Liver (tissue), 3 donors: ENCODE measurements around the gene ALKBH4.

Experiments used
- GABPA ChIP-seq, 2 donors: IDR thresholded peaks in 1 of 2; conservative IDR thresholded peaks in 1 of 2; 2 replicates each; pipeline ENCODE4 v1.6.1; 2016; ENCODE audit warnings: antibody characterized with exemption in 2 of 2, mild to moderate bottlenecking in 1 of 2, moderate library complexity in 1 of 2
- HNF4A ChIP-seq, 2 donors: conservative IDR thresholded peaks; 2 replicates each; pipeline ENCODE4 v1.6.1; 2016; ENCODE audit warnings: antibody characterized with exemption in 2 of 2, mild to moderate bottlenecking in 2 of 2
- HNF4G ChIP-seq: IDR thresholded peaks from 2 replicates; pipeline ENCODE4 v1.6.1; 2016; ENCODE audit warnings: antibody characterized with exemption
- RAD21 ChIP-seq, 2 donors: IDR thresholded peaks; 2 replicates each; pipeline ENCODE4 v1.6.1; 2016; ENCODE audit warnings: antibody characterized with exemption in 2 of 2, mild to moderate bottlenecking in 2 of 2
- REST ChIP-seq: IDR thresholded peaks from 2 replicates; pipeline ENCODE4 v1.6.1; 2016; ENCODE audit warnings: antibody characterized with exemption, mild to moderate bottlenecking
- RXRA ChIP-seq, 2 donors: IDR thresholded peaks; 2 replicates each; pipeline ENCODE4 v1.6.1; 2017 to 2018; ENCODE audit warnings: antibody characterized with exemption in 2 of 2, mild to moderate bottlenecking in 1 of 2
- TAF1 ChIP-seq: conservative IDR thresholded peaks from 2 replicates; pipeline ENCODE4 v1.6.1; 2016; ENCODE audit warnings: antibody characterized with exemption, mild to moderate bottlenecking
- YY1 ChIP-seq: IDR thresholded peaks from 2 replicates; pipeline ENCODE4 v1.6.1; 2016; ENCODE audit warnings: antibody characterized with exemption, mild to moderate bottlenecking
- ZBTB33 ChIP-seq: IDR thresholded peaks from 2 replicates; pipeline ENCODE4 v1.6.1; 2016; ENCODE audit warnings: antibody characterized with exemption
- TF ChIP-seq, protein P1 (sequence below): fragments of 150-350 bp; IDR thresholded peaks from 2 replicates; pipeline ENCODE4 v1.5.1; 2017; ENCODE audit warnings: improper control_type of control experiment, low read depth, low read length; ENCODE audit not compliant: missing input control
- TF ChIP-seq, protein P2 (sequence below): IDR thresholded peaks from 2 replicates; pipeline ENCODE4 v1.6.1; 2016; ENCODE audit warnings: antibody characterized with exemption
- TF ChIP-seq, protein P3 (sequence below): IDR thresholded peaks from 2 replicates; pipeline ENCODE4 v1.6.1; 2016; ENCODE audit warnings: antibody characterized with exemption
- donor health status: healthy.
- donor health status: healthy.

DNA sequence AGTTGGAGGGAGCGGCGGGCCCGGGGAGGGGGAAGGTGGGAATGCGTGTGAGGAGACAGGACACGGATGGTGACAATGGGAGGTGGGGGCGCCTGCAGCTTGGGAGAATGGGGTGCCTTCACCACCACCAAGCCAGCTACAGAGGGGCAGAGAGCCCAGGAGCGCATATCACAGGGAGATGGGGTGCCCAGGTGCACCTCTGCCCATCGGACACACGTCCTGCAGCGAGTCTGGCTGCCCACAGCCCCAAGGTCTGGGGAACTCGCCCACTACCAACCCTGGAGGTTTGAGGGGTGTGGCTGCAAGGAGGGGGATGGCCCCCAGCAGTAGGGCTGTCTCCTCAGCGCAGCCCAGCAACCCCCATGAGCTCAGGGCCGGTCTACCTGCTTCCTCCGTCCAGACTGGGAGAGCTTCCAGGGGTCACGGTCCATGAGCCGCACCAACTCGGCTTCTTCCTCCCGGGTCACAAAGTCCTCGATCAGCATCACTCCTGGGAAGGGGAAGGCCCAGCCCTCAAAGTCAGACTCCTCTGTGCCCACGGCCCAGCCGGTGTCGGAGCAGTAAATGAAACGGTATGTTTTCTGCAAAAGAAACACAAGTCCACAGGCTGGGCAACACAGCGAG lies 5.3 kb downstream of the ALKBH4 start:
- TF ChIP-seq, protein P1, sequence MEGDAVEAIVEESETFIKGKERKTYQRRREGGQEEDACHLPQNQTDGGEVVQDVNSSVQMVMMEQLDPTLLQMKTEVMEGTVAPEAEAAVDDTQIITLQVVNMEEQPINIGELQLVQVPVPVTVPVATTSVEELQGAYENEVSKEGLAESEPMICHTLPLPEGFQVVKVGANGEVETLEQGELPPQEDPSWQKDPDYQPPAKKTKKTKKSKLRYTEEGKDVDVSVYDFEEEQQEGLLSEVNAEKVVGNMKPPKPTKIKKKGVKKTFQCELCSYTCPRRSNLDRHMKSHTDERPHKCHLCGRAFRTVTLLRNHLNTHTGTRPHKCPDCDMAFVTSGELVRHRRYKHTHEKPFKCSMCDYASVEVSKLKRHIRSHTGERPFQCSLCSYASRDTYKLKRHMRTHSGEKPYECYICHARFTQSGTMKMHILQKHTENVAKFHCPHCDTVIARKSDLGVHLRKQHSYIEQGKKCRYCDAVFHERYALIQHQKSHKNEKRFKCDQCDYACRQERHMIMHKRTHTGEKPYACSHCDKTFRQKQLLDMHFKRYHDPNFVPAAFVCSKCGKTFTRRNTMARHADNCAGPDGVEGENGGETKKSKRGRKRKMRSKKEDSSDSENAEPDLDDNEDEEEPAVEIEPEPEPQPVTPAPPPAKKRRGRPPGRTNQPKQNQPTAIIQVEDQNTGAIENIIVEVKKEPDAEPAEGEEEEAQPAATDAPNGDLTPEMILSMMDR: no peak
- TF ChIP-seq TAF1: no peak
- TF ChIP-seq YY1: no peak
- TF ChIP-seq REST: no peak
- TF ChIP-seq, protein P2, sequence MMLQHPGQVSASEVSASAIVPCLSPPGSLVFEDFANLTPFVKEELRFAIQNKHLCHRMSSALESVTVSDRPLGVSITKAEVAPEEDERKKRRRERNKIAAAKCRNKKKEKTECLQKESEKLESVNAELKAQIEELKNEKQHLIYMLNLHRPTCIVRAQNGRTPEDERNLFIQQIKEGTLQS: no peak
- no peak for TF ChIP-seq RXRA (IDR thresholded peaks at IDR 0.05)
- TF ChIP-seq RAD21 (IDR thresholded peaks at IDR 0.05): no peak
- TF ChIP-seq GABPA (IDR thresholded peaks at IDR 0.05 in 1 of 2, conservative IDR thresholded peaks at IDR 0.05 in 1 of 2): no peak
- no peak for TF ChIP-seq HNF4G
- TF ChIP-seq, protein P3, sequence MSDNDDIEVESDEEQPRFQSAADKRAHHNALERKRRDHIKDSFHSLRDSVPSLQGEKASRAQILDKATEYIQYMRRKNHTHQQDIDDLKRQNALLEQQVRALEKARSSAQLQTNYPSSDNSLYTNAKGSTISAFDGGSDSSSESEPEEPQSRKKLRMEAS: no peak
- TF ChIP-seq ZBTB33: no peak
- TF ChIP-seq HNF4A (conservative IDR thresholded peaks at IDR 0.05): no peak
